ENCODE measurements around the gene LIMS1.

DNA sequence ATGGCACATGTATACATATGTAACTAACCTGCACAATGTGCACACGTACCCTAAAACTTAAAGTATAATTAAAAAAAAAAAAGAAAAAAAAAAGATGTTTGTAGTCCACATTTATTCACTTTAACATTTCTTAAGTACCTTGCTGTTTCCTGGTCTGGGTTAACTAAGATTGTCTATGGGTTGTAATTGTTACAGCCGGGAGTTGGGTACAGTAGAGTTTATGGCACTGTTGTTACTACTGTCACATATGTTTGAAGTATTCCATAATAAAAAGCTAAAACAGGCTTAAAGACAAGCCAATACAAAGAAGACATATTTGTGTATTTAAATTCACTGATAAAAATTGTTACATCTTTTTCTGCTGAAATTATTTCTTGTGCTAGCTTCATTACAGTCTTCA is 49.0 kb upstream of the LIMS1 start:
- no peak for TF ChIP-seq POLR2A (IDR thresholded peaks at IDR 0.05)
- TF ChIP-seq, protein P1, sequence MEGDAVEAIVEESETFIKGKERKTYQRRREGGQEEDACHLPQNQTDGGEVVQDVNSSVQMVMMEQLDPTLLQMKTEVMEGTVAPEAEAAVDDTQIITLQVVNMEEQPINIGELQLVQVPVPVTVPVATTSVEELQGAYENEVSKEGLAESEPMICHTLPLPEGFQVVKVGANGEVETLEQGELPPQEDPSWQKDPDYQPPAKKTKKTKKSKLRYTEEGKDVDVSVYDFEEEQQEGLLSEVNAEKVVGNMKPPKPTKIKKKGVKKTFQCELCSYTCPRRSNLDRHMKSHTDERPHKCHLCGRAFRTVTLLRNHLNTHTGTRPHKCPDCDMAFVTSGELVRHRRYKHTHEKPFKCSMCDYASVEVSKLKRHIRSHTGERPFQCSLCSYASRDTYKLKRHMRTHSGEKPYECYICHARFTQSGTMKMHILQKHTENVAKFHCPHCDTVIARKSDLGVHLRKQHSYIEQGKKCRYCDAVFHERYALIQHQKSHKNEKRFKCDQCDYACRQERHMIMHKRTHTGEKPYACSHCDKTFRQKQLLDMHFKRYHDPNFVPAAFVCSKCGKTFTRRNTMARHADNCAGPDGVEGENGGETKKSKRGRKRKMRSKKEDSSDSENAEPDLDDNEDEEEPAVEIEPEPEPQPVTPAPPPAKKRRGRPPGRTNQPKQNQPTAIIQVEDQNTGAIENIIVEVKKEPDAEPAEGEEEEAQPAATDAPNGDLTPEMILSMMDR (IDR thresholded peaks at IDR 0.05) = no peak

Measured in lower leg skin (tissue), 3 donors.